Endothelial cell of umbilical vein (primary cell): ENCODE measurements around the gene ELP4. TPM values are rescaled to one million over a fixed set of nuclear protein-coding genes. Genes with fewer than 3 reads are reported as not detected.

Source experiments
- BruUV-seq: library from RNA; stranded (reverse); fragments of 400-500 nt; replicated peaks from 2 replicates; lab custom pipeline; 2021; lab: Mats Ljungman, UMichigan
- CTCF ChIA-PET: fragments of 300-600, 350-600 bp; sonication (Branson Sonifier 250); formaldehyde crosslinking; loops from one replicate; lab custom pipeline; 2021; ENCODE audit warnings: antibody characterized with exemption, inconsistent platforms; lab: Charles Lee
- POLR2A ChIA-PET: fragments of 300-600, 350-600 bp; sonication (Branson Sonifier 250); formaldehyde crosslinking; loops from one replicate; lab custom pipeline; 2021; ENCODE audit warnings: antibody characterized with exemption, inconsistent platforms; lab: Charles Lee
- DNase-seq: peaks from one replicate; pipeline ENCODE4 v3.0.0-alpha.2; 2011; ENCODE audit warnings: low read depth, low spot score
- FAIRE-seq: peaks from 2 replicates; lab custom pipeline; 2011; peaks lifted over from hg19 to GRCh38; lab: Jason Lieb, UNC
- H2AFZ ChIP-seq: 2 replicates; pipeline ENCODE4 v1.6.0; 2012; ENCODE audit warnings: low read depth, low read length, control low read depth, inconsistent platforms
- H3K27ac ChIP-seq: 2 replicates; pipeline ENCODE4 v1.5.1; 2011; ENCODE audit warnings: low read depth, mild to moderate bottlenecking, control low read depth, low read length, moderate library complexity; ENCODE audit not compliant: insufficient read depth
- H3K27me3 ChIP-seq, 2 experiments: 2 replicates each; pipeline versions ENCODE4 v1.6.0 to v1.6.1; 2011; ENCODE audit warnings: low read length in 2 of 2, mixed read lengths in 1 of 2; ENCODE audit not compliant: control insufficient read depth in 2 of 2, insufficient read depth in 2 of 2
- H3K36me3 ChIP-seq, 2 experiments: 2 replicates in 1 of 2; 3 replicates in 1 of 2; pipeline ENCODE4 v1.5.1; 2011; ENCODE audit warnings: low read length in 2 of 2, mild to moderate bottlenecking in 1 of 2, moderate library complexity in 1 of 2; ENCODE audit not compliant: control insufficient read depth in 2 of 2, insufficient read depth in 2 of 2; ENCODE audit errors: extremely low read depth in 1 of 2
- H3K4me1 ChIP-seq: 3 replicates; pipeline ENCODE4 v1.5.1; 2011; ENCODE audit warnings: mild to moderate bottlenecking, low read length; ENCODE audit not compliant: control insufficient read depth, insufficient read depth; ENCODE audit errors: extremely low read depth
- H3K4me2 ChIP-seq: 2 replicates; pipeline ENCODE4 v1.6.1; 2011; ENCODE audit warnings: low read length, control low read depth, mixed read lengths; ENCODE audit not compliant: insufficient read depth
- H3K4me3 ChIP-seq, 3 experiments: fragments of 200-600 bp in 1 of 3; sonication (generic), shearing (Covaris generic) in 1 of 3; replicated peaks in 1 of 3; 2 replicates each; pipeline ENCODE4 v1.5.1; 2011 to 2016; ENCODE audit warnings: control low read depth in 3 of 3, low read length in 3 of 3, mild to moderate bottlenecking in 2 of 3, inconsistent platforms in 1 of 3, low read depth in 1 of 3, moderate library complexity in 1 of 3; ENCODE audit not compliant: insufficient read depth in 1 of 3
- H3K79me2 ChIP-seq: 2 replicates; pipeline ENCODE4 v1.6.0; 2012; ENCODE audit warnings: low read length, inconsistent platforms; ENCODE audit not compliant: control insufficient read depth, insufficient read depth
- H3K9ac ChIP-seq: replicated peaks from 2 replicates; pipeline ENCODE3; 2011; ENCODE audit warnings: low read length, control low read depth; ENCODE audit not compliant: insufficient read depth; ENCODE audit errors: extremely low read depth
- H3K9me1 ChIP-seq: replicated peaks from 3 replicates; pipeline ENCODE4 v1.6.0; 2011; ENCODE audit warnings: mild to moderate bottlenecking, low read length; ENCODE audit not compliant: control insufficient read depth, insufficient read depth; ENCODE audit errors: extremely low read depth
- H3K9me3 ChIP-seq: replicated peaks from 2 replicates; pipeline ENCODE4 v1.5.1; 2012; ENCODE audit warnings: low read length, inconsistent platforms; ENCODE audit not compliant: control insufficient read depth, insufficient read depth
- H4K20me1 ChIP-seq: replicated peaks from 2 replicates; pipeline ENCODE3; 2011; ENCODE audit warnings: mild to moderate bottlenecking, low read length; ENCODE audit not compliant: control insufficient read depth, insufficient read depth; ENCODE audit errors: extremely low read depth
- CTCF ChIP-seq, 2 donors: IDR thresholded peaks; 1 replicate in 1 of 2; 2 replicates in 1 of 2; pipeline ENCODE4 v1.5.1; 2011; ENCODE audit warnings: low read length in 2 of 2, mild to moderate bottlenecking in 2 of 2, moderate library complexity in 2 of 2, control low read depth in 1 of 2, inconsistent platforms in 1 of 2, low read depth in 1 of 2; ENCODE audit not compliant: insufficient read depth in 1 of 2; ENCODE audit errors: extremely low read depth in 1 of 2
- EZH2 ChIP-seq: IDR thresholded peaks from 2 replicates; pipeline ENCODE4 v1.6.1; 2012; ENCODE audit warnings: borderline replicate concordance, low read depth, mild to moderate bottlenecking, moderate library complexity, low read length, inconsistent platforms; ENCODE audit not compliant: severe bottlenecking
- FOS ChIP-seq: IDR thresholded peaks from 2 replicates; pipeline ENCODE4 v1.6.1; 2011; ENCODE audit warnings: mild to moderate bottlenecking, low read length, moderate library complexity, borderline replicate concordance; ENCODE audit not compliant: insufficient read depth
- GATA2 ChIP-seq: IDR thresholded peaks from 2 replicates; pipeline ENCODE4 v1.7.0; 2011; ENCODE audit warnings: low read depth, mild to moderate bottlenecking, moderate library complexity, mixed read lengths, low read length; ENCODE audit not compliant: insufficient read length, insufficient read depth
- JUN ChIP-seq: IDR thresholded peaks from 2 replicates; pipeline ENCODE4 v1.6.1; 2011; ENCODE audit warnings: borderline replicate concordance, low read depth; ENCODE audit not compliant: insufficient read length, insufficient read depth
- MAX ChIP-seq: IDR thresholded peaks from 2 replicates; pipeline ENCODE4 v1.6.1; 2011; ENCODE audit not compliant: insufficient read depth, insufficient read length
- MYC ChIP-seq: IDR thresholded peaks from one replicate; pipeline ENCODE4 v1.6.1; 2011; ENCODE audit warnings: mild to moderate bottlenecking, low read depth, low read length
- POLR2A ChIP-seq: IDR thresholded peaks from 2 replicates; pipeline ENCODE4 v1.6.1; 2012; ENCODE audit warnings: low read depth, mild to moderate bottlenecking, control low read depth, low read length
- POLR2AphosphoS5 ChIP-seq: IDR thresholded peaks from 2 replicates; pipeline ENCODE4 v1.6.1; 2012; ENCODE audit warnings: low read depth, mild to moderate bottlenecking, control low read depth, low read length, moderate library complexity; ENCODE audit not compliant: insufficient read depth
- dilution Hi-C: fragments of 300-500 bp; cut with MboI; formaldehyde crosslinking; loops from one replicate; pipeline ENCODE4 v1.15.0; 2019; ENCODE audit warnings: low sequenced_read_pairs; ENCODE audit not compliant: extremely low pct_ligation_motif_present
- intact Hi-C: fragments of 100-400 bp; cut with micrococcal nuclease; formaldehyde crosslinking; loops from one replicate; pipeline ENCODE4 v1.10.0; 2022
- polyA plus RNA-seq, 4 experiments: library from polyadenylated mRNA; depleted of rRNA in 3 of 4; stranded (reverse) in 3 of 4; unstranded in 1 of 4; fragments of >200 nt; gene quantifications; 2 replicates each; pipeline versions ENCODE4 v1.2.1 to v1.2.3, GENCODE V29; 2011 to 2012; ENCODE audit warnings: missing spikeins in 1 of 4
- total RNA-seq: library from RNA; stranded (reverse); gene quantifications from 2 replicates; pipeline ENCODE4 v1.2.3, GENCODE V29; 2021

ELP4 gene
- total and polyA plus RNA-seq, 2 donors (not counting 3 experiments of a cell fraction or from before 2014, with no cell fraction given) = 11.6 to 16.3 TPM

- no peak overlapping the region for H2AFZ ChIP-seq
- no peak overlapping the region for H3K9ac ChIP-seq
- POLR2A ChIA-PET = no interaction called here
- CTCF ChIA-PET = interaction anchor here (0.6 to 0.8 kb wide), 2 partner anchors 14 kb away, joined by 3 read pairs; no protein-coding TSS in a partner anchor
- intact Hi-C loops (no loop called here), dilution Hi-C loops (no loop called here)
- H4K20me1 ChIP-seq = no peaks in the 10 kb centered on the region
- no peaks in the 10 kb centered on the region for H3K9me3 ChIP-seq
- FAIRE-seq (no peak), DNase-seq (no peak)
- no peak for TF ChIP-seq EZH2
- no peak for TF ChIP-seq POLR2AphosphoS5
- no peak for TF ChIP-seq CTCF (IDR thresholded peaks at IDR 0.05; ENCODE audit: extremely low read depth in 1 of 2, insufficient read depth in 1 of 2, low read depth in 1 of 2, low read length in 2 of 2)
- no peak for TF ChIP-seq GATA2
- TF ChIP-seq MYC = no peak
- TF ChIP-seq POLR2A = no peak
- TF ChIP-seq JUN = no peak
- no peak for TF ChIP-seq MAX
- no peak for TF ChIP-seq FOS
- peaks cover 22% of the 10 kb centered on the region for H3K79me2 ChIP-seq
- BruUV-seq = no TSS peak
- H3K27ac ChIP-seq = no peak overlapping the region
- no peaks in the 10 kb centered on the region for H3K27me3 ChIP-seq
- no peak overlapping the region for H3K4me3 ChIP-seq
- H3K4me2 ChIP-seq = no peak overlapping the region
- no peaks in the 10 kb centered on the region for H3K9me1 ChIP-seq
- H3K4me1 ChIP-seq = no peaks in the 10 kb centered on the region
- H3K36me3 ChIP-seq = no peaks in the 10 kb centered on the region
Observed at GRCh38 chr11:31500560-31500959, 9.0 kb upstream of the ELP4 start.
